ENCODE measurements around the gene GMDS. TPM values are rescaled to one million over a fixed set of nuclear protein-coding genes. Genes with fewer than 3 reads are reported as not detected.

Gene GMDS
- total RNA-seq, 1 donor from 2014 or later, result 30.2 TPM

GRCh38 chr6:2242311-2242710, 3.1 kb downstream of the GMDS start:
- H3K36me3 ChIP-seq, result no peaks in the 10 kb centered on the region
- H3K27ac ChIP-seq, result no peak overlapping the region
- peak in 1 of 2 donors; percentile 52 for DNase-seq (ENCODE audit: extremely low spot score in 2 of 2)
- H3K9me3 ChIP-seq, result no peaks in the 10 kb centered on the region
- no peak for TF ChIP-seq POLR2AphosphoS5 (IDR thresholded peaks at IDR 0.05; ENCODE audit: insufficient read depth in 1 of 2, low read depth in 1 of 2)
- TF ChIP-seq CTCF (IDR thresholded peaks at IDR 0.05), result no peak
- no peak for TF ChIP-seq POLR2A (IDR thresholded peaks at IDR 0.05)
- H3K4me3 ChIP-seq, result no peak overlapping the region
- H3K27me3 ChIP-seq, result no peaks in the 10 kb centered on the region
- intact Hi-C loops (cut with DNase I), result loop anchor here (5.0 kb wide), 1 partner anchor 985 kb away; the partner anchor contains the start of gene TUBB2B
- H3K4me1 ChIP-seq, result peaks cover 11% of the 10 kb centered on the region

- intact Hi-C loops (cut with DNase I), result loop anchor here (5.0 kb wide), 1 partner anchor 986 kb away; the partner anchor contains the start of gene TUBB2B
- no peaks in the 10 kb centered on the region for H3K36me3 ChIP-seq
- H3K27me3 ChIP-seq, result no peaks in the 10 kb centered on the region
- H3K9me3 ChIP-seq, result no peaks in the 10 kb centered on the region
- H3K4me1 ChIP-seq, result peaks cover 11% of the 10 kb centered on the region
- TF ChIP-seq POLR2A (IDR thresholded peaks at IDR 0.05), result no peak
- no peak for TF ChIP-seq POLR2AphosphoS5 (IDR thresholded peaks at IDR 0.05; ENCODE audit: insufficient read depth in 1 of 2, low read depth in 1 of 2)
- TF ChIP-seq CTCF (IDR thresholded peaks at IDR 0.05), result no peak
- peak in 1 of 2 donors; percentile 56 for DNase-seq (ENCODE audit: extremely low spot score in 2 of 2)
- H3K4me3 ChIP-seq, result no peak overlapping the region
- H3K27ac ChIP-seq, result no peak overlapping the region
These were observed 4.4 kb downstream of the GMDS start for GRCh38 chr6:2240961-2241360.

GRCh38 chr6:2237001-2237400, 8.4 kb downstream of the GMDS start:
- H3K27ac ChIP-seq, result no peak overlapping the region
- no peak overlapping the region for H3K4me3 ChIP-seq
- H3K4me1 ChIP-seq, result no peaks in the 10 kb centered on the region
- no peaks in the 10 kb centered on the region for H3K27me3 ChIP-seq
- intact Hi-C loops (cut with DNase I), result loop anchor here (10.0 kb wide), 1 partner anchor 632 kb away; the partner anchor contains the start of gene FOXC1
- DNase-seq (ENCODE audit: extremely low spot score in 2 of 2), result no peak
- no peaks in the 10 kb centered on the region for H3K36me3 ChIP-seq
- TF ChIP-seq POLR2AphosphoS5 (IDR thresholded peaks at IDR 0.05; ENCODE audit: insufficient read depth in 1 of 2, low read depth in 1 of 2) (peak in 1 of 2 donors; percentile 55), CTCF (IDR thresholded peaks at IDR 0.05) (no peak)
- no peaks in the 10 kb centered on the region for H3K9me3 ChIP-seq

GRCh38 chr6:2235777-2236495, 9.5 kb downstream of the GMDS start:
- Histone ChIP-seq H3K36me3 (no peaks in the 10 kb centered on the region), H3K27ac (no peak overlapping the region), H3K27me3 (no peaks in the 10 kb centered on the region), H3K4me3 (no peak overlapping the region), H3K9me3 (no peaks in the 10 kb centered on the region), H3K4me1 (peaks cover 5% of the 10 kb centered on the region)
- TF ChIP-seq POLR2AphosphoS5 (IDR thresholded peaks at IDR 0.05; ENCODE audit: insufficient read depth in 1 of 2, low read depth in 1 of 2) (no peak), CTCF (IDR thresholded peaks at IDR 0.05) (no peak), POLR2A (IDR thresholded peaks at IDR 0.05) (no peak)
- intact Hi-C loops (cut with DNase I), result loop anchor here (10.0 kb wide), 1 partner anchor 631 kb away; the partner anchor contains the start of gene FOXC1
- DNase-seq (ENCODE audit: extremely low spot score in 2 of 2), result peak in 1 of 2 donors; percentile 64

GRCh38 chr6:2232445-2232844, 13.0 kb downstream of the GMDS start:
- TF ChIP-seq POLR2AphosphoS5 (IDR thresholded peaks at IDR 0.05; ENCODE audit: insufficient read depth in 1 of 2, low read depth in 1 of 2) (no peak), POLR2A (IDR thresholded peaks at IDR 0.05) (no peak), CTCF (IDR thresholded peaks at IDR 0.05) (no peak)
- no peaks in the 10 kb centered on the region for H3K36me3 ChIP-seq
- no peak overlapping the region for H3K4me3 ChIP-seq
- peaks cover 5% of the 10 kb centered on the region for H3K4me1 ChIP-seq
- H3K27me3 ChIP-seq, result no peaks in the 10 kb centered on the region
- H3K27ac ChIP-seq, result no peak overlapping the region
- H3K9me3 ChIP-seq, result no peaks in the 10 kb centered on the region
- DNase-seq (ENCODE audit: extremely low spot score in 2 of 2), result peak in 1 of 2 donors; percentile 44
- intact Hi-C loops (cut with DNase I), result loop anchor here (10.0 kb wide), 1 partner anchor 628 kb away; the partner anchor contains the start of gene FOXC1

All from vagina (tissue), 2 donors.